GM19395 (cell line): ENCODE measurements around the gene IL36RN.
A peak's percentile ranks its signal among the peaks of the same experiment; 100 is the strongest.
"Not testable (repeated sequence)": the region's sequence is repeated elsewhere in the genome, so short reads cannot be mapped to it uniquely, and the experiment has no call there.

Source experiments
- ATAC-seq: cut with Tn5 transposase; IDR thresholded peaks from one replicate; pipeline ENCODE4 v1.9.1; 2021; ENCODE audit warnings: mild to moderate bottlenecking, moderate library complexity; ENCODE audit not compliant: unreplicated experiment

IL36RN gene

GRCh38 chr2:113096842-113097618 lies 38.0 kb downstream of the IL36RN start:
- not testable (repeated sequence) for ATAC-seq

- peak; percentile 54 for ATAC-seq
Measured at GRCh38 chr2:113098041-113098440, 39.0 kb downstream of the IL36RN start.

GRCh38 chr2:113098532-113098931 lies 39.5 kb downstream of the IL36RN start:
- no peak for ATAC-seq

- ATAC-seq: no peak
Measured at GRCh38 chr2:113102133-113102532, 43.1 kb downstream of the IL36RN start.

- no peak for ATAC-seq
Measured at GRCh38 chr2:113103277-113103676, 44.3 kb downstream of the IL36RN start.

GRCh38 chr2:113104054-113104611 lies 45.1 kb downstream of the IL36RN start:
- ATAC-seq: no peak

- ATAC-seq: no peak
Measured at GRCh38 chr2:113105047-113105785, 46.2 kb downstream of the IL36RN start.

GRCh38 chr2:113111121-113111520 lies 52.1 kb downstream of the IL36RN start:
- no peak for ATAC-seq

- ATAC-seq: no peak
Measured at GRCh38 chr2:113111823-113112287, 52.9 kb downstream of the IL36RN start.

- no peak for ATAC-seq
Measured at GRCh38 chr2:113112441-113112840, 53.4 kb downstream of the IL36RN start.

- no peak for ATAC-seq
Measured at GRCh38 chr2:113112871-113113270, 53.9 kb downstream of the IL36RN start.

- no peak for ATAC-seq
Measured at GRCh38 chr2:113113807-113114206, 54.8 kb downstream of the IL36RN start.
